GM13976 (cell line): ENCODE data around the gene ISG20L2.

Source experiments
- DNase-seq: peaks from one replicate; pipeline ENCODE4 v3.0.0; 2012; ENCODE audit warnings: low spot score
- in situ Hi-C: fragments of 300-500 bp; cut with MboI; formaldehyde crosslinking; loops from one replicate; pipeline ENCODE4 v1.12.0; 2022; ENCODE audit warnings: low sequenced_read_pairs, mixed read lengths, inconsistent platforms; ENCODE audit not compliant: unreplicated experiment
- TF ChIP-seq, protein P1 (sequence below): IDR thresholded peaks from 2 replicates; pipeline ENCODE4 v1.5.1; 2012; ENCODE audit warnings: borderline replicate concordance, mild to moderate bottlenecking; ENCODE audit not compliant: insufficient read depth; ENCODE audit errors: extremely low read depth, missing control alignments, control extremely low read depth

ISG20L2 gene

GRCh38 chr1:156712626-156713025 is 15.9 kb downstream of the ISG20L2 start:
- DNase-seq, result no peak
- TF ChIP-seq, protein P1, sequence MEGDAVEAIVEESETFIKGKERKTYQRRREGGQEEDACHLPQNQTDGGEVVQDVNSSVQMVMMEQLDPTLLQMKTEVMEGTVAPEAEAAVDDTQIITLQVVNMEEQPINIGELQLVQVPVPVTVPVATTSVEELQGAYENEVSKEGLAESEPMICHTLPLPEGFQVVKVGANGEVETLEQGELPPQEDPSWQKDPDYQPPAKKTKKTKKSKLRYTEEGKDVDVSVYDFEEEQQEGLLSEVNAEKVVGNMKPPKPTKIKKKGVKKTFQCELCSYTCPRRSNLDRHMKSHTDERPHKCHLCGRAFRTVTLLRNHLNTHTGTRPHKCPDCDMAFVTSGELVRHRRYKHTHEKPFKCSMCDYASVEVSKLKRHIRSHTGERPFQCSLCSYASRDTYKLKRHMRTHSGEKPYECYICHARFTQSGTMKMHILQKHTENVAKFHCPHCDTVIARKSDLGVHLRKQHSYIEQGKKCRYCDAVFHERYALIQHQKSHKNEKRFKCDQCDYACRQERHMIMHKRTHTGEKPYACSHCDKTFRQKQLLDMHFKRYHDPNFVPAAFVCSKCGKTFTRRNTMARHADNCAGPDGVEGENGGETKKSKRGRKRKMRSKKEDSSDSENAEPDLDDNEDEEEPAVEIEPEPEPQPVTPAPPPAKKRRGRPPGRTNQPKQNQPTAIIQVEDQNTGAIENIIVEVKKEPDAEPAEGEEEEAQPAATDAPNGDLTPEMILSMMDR, result no peak
- in situ Hi-C loops, result no loop called here

- DNase-seq, result no peak
- in situ Hi-C loops, result no loop called here
- TF ChIP-seq, protein P1, result no peak
These were observed 17.4 kb downstream of the ISG20L2 start for GRCh38 chr1:156711011-156711817.

- in situ Hi-C loops, result no loop called here
- DNase-seq, result no peak
- TF ChIP-seq, protein P1, result no peak
These were observed 18.6 kb downstream of the ISG20L2 start for GRCh38 chr1:156709757-156710489.

DNA sequence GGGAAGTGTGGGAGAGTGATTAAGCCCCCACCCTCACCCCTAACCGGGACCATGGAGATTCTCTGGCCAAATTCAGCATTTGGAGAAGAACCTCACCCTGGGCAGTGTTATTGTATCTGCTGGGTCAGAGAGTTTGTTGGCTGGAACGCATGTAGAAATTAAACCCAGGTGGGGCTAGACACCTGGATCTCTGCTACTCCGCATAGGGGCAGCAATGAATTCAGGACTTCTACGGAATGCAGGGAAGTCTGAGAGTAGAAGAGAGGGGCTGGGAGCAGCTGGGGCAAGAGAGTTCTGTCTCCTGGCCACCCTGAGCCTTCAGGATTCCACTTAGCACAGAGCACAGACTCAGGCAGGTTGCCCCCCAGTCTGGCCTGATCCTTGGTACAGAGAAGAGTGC is 19.5 kb downstream of the ISG20L2 start:
- in situ Hi-C loops, result no loop called here
- TF ChIP-seq, protein P1, result no peak
- no peak for DNase-seq

DNA sequence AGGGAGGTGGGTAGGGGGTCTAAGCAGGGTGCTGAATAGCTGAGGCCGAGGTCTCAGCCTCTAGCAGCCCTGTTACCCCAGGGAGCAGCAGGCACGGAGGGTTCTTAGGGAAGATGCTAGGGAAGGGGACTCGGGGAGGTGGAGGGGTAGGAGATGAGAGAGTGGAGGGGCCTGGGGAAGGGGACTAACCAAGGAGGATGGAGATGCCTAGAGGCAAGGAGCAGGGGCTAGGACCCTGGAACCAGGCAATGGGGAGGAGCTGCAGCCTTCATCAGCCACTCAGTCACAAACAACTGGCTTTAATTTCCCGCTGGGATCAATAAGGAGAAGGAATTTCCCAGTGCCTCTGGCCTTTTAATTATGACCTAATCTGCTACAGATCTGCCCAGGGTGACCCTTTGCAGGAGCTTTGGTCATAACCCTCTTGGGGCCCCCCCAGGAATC is 20.3 kb downstream of the ISG20L2 start:
- in situ Hi-C loops, result no loop called here
- TF ChIP-seq, protein P1, result no peak
- no peak for DNase-seq

GRCh38 chr1:156707417-156708217 is 20.9 kb downstream of the ISG20L2 start:
- in situ Hi-C loops, result no loop called here
- TF ChIP-seq, protein P1, result no peak
- no peak for DNase-seq
